A673 (cell line): ENCODE results near the gene FKBP3.

Experiments used
- EZH2 ChIP-seq: fragments of 200-600 bp; sonication (generic); IDR thresholded peaks from 2 replicates; pipeline ENCODE4 v1.6.1; 2017; ENCODE audit warnings: borderline replicate concordance, low read depth, mild to moderate bottlenecking, mixed read lengths, antibody characterized with exemption, low read length; ENCODE audit not compliant: poor library complexity, severe bottlenecking
- TF ChIP-seq, protein P1 (sequence below): fragments of 300-800, 200-600 bp; sonication (generic); conservative IDR thresholded peaks from 2 replicates; pipeline ENCODE4 v1.5.1; 2017; ENCODE audit warnings: low read depth, mild to moderate bottlenecking, antibody characterized with exemption, low read length, moderate library complexity, mixed read lengths

DNA sequence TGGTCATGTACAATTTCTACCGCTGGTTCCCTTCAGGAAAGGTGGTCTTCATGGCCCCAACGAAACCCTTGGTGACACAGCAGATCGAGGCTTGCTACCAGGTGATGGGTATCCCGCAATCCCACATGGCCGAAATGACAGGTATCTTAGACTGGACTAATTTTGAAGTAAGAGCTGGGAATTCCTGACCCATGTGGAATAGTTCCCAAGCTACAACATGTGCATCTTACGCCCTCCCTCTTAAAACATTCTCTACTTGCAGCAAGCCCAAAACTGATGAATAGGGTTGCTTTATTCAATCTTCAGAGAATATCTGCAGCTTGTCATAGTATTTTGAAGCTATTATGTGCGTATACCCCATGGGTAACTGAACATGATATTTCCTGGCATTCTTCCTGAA lies 2.1 kb upstream of the FKBP3 start:
- TF ChIP-seq, protein P1, sequence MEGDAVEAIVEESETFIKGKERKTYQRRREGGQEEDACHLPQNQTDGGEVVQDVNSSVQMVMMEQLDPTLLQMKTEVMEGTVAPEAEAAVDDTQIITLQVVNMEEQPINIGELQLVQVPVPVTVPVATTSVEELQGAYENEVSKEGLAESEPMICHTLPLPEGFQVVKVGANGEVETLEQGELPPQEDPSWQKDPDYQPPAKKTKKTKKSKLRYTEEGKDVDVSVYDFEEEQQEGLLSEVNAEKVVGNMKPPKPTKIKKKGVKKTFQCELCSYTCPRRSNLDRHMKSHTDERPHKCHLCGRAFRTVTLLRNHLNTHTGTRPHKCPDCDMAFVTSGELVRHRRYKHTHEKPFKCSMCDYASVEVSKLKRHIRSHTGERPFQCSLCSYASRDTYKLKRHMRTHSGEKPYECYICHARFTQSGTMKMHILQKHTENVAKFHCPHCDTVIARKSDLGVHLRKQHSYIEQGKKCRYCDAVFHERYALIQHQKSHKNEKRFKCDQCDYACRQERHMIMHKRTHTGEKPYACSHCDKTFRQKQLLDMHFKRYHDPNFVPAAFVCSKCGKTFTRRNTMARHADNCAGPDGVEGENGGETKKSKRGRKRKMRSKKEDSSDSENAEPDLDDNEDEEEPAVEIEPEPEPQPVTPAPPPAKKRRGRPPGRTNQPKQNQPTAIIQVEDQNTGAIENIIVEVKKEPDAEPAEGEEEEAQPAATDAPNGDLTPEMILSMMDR: no peak
- TF ChIP-seq EZH2: no peak
